Pericardium fibroblast (primary cell): ENCODE results near the gene CD34. TPM values are rescaled to one million over a fixed set of nuclear protein-coding genes. Genes with fewer than 3 reads are reported as not detected.

Experiments used
- total RNA-seq: library from RNA; depleted of rRNA; stranded (reverse); fragments of >200 nt; gene quantifications from 2 replicates; pipeline ENCODE4 v1.2.3, GENCODE V29; 2015

CD34 gene
- 6.6 and 32.9 TPM in 2 replicates for total RNA-seq

GRCh38 chr1:207910591-207911354 is at the start of gene CD34:
Gene CD34, minus strand, starts transcription at chr1:207911125. Its CDS starts 45 bp downstream, at chr1:207911080.

Other genes starting within 250 kb of the CD34 start
- 51.6 and 59.2 TPM in 2 replicates for gene CD46, start 159.1 kb downstream of the CD34 start, total RNA-seq